CD4-positive, alpha-beta T cell treated with Interleukin-6 at 100 ng/mL for 8 hours (primary cell): ENCODE data around the gene PRDX5.

ENCODE experiments used
- DNase-seq: peaks from one replicate; pipeline ENCODE4 v3.0.0-alpha.2; 2020; ENCODE audit warnings: mixed read lengths, low spot score

The PRDX5 gene

GRCh38 chr11:64362339-64362738 is 44.4 kb downstream of the PRDX5 start:
- no peak for DNase-seq

GRCh38 chr11:64364435-64364834 is 46.5 kb downstream of the PRDX5 start:
- DNase-seq, result no peak

- no peak for DNase-seq
Observed at GRCh38 chr11:64364911-64365310, 47.0 kb downstream of the PRDX5 start.

GRCh38 chr11:64366751-64367150 is 48.8 kb downstream of the PRDX5 start:
- no peak for DNase-seq

- DNase-seq, result no peak
Observed at GRCh38 chr11:64367931-64368672, 50.2 kb downstream of the PRDX5 start.

- DNase-seq, result no peak
Observed at GRCh38 chr11:64368673-64369074, 50.8 kb downstream of the PRDX5 start.

- no peak for DNase-seq
Observed at GRCh38 chr11:64369440-64370421, 51.8 kb downstream of the PRDX5 start.

- DNase-seq, result no peak
Observed at GRCh38 chr11:64371201-64371600, 53.3 kb downstream of the PRDX5 start.
